Measurements from ENCODE around the gene PTGES3. TPM values are rescaled to one million over a fixed set of nuclear protein-coding genes. Genes with fewer than 3 reads are reported as not detected.
A peak's percentile ranks its signal among the peaks of the same experiment; 100 is the strongest.

PTGES3 gene
- total RNA-seq (2014; rRNA removed; shearing (Covaris generic)) = 334 and 453 TPM in 2 replicates
- polyA plus RNA-seq (2016; fragmentation: Nextera tagmentation; extraction: Ambion mirVana) = 391 and 442 TPM in 2 replicates
- long read RNA-seq, transcript PTGES3-201 (8 exons, 1,920 nt) = major isoform, 607 of 704 reads
- long read RNA-seq, transcript PTGES3-202 (7 exons, 1,547 nt) = minor isoform, 20 of 704 reads
- long read RNA-seq, partial matches to known transcripts = 27 of 704 reads
- long read RNA-seq, other reads (novel, unspliced or antisense) = 44 of 704 reads

DNA sequence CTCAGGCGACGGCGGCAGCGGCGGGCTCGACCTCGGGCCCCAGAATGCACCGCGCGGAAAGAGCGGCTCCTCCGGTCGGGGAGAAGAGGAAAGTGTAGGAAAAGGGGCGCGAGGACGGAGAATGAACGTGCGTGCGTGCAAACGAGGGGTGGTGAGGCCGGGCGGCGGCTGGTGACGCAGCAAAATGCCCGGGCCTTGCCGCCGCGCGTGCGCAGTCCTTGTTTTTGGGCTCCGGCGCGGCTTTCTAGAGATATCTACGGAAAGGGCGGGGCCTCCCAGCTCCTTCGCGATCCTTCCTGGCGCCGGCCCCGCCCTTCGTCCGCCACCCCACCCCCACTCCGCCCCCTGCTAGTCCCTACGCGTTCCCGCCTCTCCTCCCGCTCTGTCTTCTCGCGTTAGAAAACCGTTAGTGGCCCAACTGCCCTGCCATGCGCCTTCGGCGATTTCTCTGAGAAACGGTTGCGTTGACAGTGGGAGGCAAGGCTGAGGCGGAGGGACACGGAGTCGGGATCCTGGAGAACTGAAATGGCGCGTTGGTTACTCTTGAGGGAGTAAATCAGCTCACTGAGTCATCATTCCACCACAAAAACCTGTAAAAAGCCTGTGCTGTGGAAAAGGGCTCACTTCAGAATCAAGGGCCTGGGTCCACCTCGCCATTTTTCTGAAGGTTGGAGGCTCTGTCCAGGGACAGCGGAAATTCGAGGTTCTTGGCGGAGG, at the start of gene PTGES3:
Gene PTGES3 (minus strand): TSS at position 156 of the 717 bp plus-strand sequence. CDS start 285 bp downstream, outside the sequence.
- TF ChIP-seq STAT1 (IDR thresholded peaks at IDR 0.05; ENCODE audit: unreplicated experiment) (no peak), EZH2 (IDR thresholded peaks at IDR 0.05; ENCODE audit: low read depth, unreplicated experiment) (no peak), ZNF114 (CRISPR knock-in tag; IDR thresholded peaks at IDR 0.05) (no peak), POLR2AphosphoS5 (IDR thresholded peaks at IDR 0.05; ENCODE audit: low read depth) (peak; percentile 94), NANOG (IDR thresholded peaks at IDR 0.05; ENCODE audit: borderline replicate concordance) (no peak), CREB1 (CRISPR knock-in tag; IDR thresholded peaks at IDR 0.05; ENCODE audit: low read depth) (peak; percentile 92), EZH2phosphoT487 (IDR thresholded peaks at IDR 0.05; ENCODE audit: unreplicated experiment) (no peak), ZNF331 (CRISPR knock-in tag; IDR thresholded peaks at IDR 0.05; ENCODE audit: low read depth) (no peak), JUNB (IDR thresholded peaks at IDR 0.05; ENCODE audit: unreplicated experiment) (no peak)
- TF ChIP-seq, protein P1, sequence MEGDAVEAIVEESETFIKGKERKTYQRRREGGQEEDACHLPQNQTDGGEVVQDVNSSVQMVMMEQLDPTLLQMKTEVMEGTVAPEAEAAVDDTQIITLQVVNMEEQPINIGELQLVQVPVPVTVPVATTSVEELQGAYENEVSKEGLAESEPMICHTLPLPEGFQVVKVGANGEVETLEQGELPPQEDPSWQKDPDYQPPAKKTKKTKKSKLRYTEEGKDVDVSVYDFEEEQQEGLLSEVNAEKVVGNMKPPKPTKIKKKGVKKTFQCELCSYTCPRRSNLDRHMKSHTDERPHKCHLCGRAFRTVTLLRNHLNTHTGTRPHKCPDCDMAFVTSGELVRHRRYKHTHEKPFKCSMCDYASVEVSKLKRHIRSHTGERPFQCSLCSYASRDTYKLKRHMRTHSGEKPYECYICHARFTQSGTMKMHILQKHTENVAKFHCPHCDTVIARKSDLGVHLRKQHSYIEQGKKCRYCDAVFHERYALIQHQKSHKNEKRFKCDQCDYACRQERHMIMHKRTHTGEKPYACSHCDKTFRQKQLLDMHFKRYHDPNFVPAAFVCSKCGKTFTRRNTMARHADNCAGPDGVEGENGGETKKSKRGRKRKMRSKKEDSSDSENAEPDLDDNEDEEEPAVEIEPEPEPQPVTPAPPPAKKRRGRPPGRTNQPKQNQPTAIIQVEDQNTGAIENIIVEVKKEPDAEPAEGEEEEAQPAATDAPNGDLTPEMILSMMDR (conservative IDR thresholded peaks at IDR 0.05; ENCODE audit: low read depth in 2 of 2) = no peak
- TF ChIP-seq, protein P2, sequence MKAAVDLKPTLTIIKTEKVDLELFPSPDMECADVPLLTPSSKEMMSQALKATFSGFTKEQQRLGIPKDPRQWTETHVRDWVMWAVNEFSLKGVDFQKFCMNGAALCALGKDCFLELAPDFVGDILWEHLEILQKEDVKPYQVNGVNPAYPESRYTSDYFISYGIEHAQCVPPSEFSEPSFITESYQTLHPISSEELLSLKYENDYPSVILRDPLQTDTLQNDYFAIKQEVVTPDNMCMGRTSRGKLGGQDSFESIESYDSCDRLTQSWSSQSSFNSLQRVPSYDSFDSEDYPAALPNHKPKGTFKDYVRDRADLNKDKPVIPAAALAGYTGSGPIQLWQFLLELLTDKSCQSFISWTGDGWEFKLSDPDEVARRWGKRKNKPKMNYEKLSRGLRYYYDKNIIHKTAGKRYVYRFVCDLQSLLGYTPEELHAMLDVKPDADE (IDR thresholded peaks at IDR 0.05) = peak; percentile 57; the same call in 1 of the 2 replicates
- TF ChIP-seq, protein P3, sequence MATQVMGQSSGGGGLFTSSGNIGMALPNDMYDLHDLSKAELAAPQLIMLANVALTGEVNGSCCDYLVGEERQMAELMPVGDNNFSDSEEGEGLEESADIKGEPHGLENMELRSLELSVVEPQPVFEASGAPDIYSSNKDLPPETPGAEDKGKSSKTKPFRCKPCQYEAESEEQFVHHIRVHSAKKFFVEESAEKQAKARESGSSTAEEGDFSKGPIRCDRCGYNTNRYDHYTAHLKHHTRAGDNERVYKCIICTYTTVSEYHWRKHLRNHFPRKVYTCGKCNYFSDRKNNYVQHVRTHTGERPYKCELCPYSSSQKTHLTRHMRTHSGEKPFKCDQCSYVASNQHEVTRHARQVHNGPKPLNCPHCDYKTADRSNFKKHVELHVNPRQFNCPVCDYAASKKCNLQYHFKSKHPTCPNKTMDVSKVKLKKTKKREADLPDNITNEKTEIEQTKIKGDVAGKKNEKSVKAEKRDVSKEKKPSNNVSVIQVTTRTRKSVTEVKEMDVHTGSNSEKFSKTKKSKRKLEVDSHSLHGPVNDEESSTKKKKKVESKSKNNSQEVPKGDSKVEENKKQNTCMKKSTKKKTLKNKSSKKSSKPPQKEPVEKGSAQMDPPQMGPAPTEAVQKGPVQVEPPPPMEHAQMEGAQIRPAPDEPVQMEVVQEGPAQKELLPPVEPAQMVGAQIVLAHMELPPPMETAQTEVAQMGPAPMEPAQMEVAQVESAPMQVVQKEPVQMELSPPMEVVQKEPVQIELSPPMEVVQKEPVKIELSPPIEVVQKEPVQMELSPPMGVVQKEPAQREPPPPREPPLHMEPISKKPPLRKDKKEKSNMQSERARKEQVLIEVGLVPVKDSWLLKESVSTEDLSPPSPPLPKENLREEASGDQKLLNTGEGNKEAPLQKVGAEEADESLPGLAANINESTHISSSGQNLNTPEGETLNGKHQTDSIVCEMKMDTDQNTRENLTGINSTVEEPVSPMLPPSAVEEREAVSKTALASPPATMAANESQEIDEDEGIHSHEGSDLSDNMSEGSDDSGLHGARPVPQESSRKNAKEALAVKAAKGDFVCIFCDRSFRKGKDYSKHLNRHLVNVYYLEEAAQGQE (IDR thresholded peaks at IDR 0.05; ENCODE audit: unreplicated experiment) = no peak
- TF ChIP-seq, protein P4, sequence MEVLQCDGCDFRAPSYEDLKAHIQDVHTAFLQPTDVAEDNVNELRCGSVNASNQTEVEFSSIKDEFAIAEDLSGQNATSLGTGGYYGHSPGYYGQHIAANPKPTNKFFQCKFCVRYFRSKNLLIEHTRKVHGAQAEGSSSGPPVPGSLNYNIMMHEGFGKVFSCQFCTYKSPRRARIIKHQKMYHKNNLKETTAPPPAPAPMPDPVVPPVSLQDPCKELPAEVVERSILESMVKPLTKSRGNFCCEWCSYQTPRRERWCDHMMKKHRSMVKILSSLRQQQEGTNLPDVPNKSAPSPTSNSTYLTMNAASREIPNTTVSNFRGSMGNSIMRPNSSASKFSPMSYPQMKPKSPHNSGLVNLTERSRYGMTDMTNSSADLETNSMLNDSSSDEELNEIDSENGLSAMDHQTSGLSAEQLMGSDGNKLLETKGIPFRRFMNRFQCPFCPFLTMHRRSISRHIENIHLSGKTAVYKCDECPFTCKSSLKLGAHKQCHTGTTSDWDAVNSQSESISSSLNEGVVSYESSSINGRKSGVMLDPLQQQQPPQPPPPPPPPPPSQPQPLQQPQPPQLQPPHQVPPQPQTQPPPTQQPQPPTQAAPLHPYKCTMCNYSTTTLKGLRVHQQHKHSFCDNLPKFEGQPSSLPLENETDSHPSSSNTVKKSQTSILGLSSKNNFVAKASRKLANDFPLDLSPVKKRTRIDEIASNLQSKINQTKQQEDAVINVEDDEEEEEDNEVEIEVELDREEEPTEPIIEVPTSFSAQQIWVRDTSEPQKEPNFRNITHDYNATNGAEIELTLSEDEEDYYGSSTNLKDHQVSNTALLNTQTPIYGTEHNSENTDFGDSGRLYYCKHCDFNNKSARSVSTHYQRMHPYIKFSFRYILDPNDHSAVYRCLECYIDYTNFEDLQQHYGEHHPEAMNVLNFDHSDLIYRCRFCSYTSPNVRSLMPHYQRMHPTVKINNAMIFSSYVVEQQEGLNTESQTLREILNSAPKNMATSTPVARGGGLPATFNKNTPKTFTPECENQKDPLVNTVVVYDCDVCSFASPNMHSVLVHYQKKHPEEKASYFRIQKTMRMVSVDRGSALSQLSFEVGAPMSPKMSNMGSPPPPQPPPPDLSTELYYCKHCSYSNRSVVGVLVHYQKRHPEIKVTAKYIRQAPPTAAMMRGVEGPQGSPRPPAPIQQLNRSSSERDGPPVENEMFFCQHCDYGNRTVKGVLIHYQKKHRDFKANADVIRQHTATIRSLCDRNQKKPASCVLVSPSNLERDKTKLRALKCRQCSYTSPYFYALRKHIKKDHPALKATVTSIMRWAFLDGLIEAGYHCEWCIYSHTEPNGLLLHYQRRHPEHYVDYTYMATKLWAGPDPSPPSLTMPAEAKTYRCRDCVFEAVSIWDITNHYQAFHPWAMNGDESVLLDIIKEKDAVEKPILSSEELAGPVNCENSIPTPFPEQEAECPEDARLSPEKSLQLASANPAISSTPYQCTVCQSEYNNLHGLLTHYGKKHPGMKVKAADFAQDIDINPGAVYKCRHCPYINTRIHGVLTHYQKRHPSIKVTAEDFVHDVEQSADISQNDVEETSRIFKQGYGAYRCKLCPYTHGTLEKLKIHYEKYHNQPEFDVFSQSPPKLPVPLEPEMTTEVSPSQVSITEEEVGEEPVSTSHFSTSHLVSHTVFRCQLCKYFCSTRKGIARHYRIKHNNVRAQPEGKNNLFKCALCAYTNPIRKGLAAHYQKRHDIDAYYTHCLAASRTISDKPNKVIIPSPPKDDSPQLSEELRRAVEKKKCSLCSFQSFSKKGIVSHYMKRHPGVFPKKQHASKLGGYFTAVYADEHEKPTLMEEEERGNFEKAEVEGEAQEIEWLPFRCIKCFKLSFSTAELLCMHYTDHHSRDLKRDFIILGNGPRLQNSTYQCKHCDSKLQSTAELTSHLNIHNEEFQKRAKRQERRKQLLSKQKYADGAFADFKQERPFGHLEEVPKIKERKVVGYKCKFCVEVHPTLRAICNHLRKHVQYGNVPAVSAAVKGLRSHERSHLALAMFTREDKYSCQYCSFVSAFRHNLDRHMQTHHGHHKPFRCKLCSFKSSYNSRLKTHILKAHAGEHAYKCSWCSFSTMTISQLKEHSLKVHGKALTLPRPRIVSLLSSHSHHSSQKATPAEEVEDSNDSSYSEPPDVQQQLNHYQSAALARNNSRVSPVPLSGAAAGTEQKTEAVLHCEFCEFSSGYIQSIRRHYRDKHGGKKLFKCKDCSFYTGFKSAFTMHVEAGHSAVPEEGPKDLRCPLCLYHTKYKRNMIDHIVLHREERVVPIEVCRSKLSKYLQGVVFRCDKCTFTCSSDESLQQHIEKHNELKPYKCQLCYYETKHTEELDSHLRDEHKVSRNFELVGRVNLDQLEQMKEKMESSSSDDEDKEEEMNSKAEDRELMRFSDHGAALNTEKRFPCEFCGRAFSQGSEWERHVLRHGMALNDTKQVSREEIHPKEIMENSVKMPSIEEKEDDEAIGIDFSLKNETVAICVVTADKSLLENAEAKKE (CRISPR knock-in tag; IDR thresholded peaks at IDR 0.05) = no peak
- Histone ChIP-seq H3K27me3 (ENCODE audit: insufficient read depth) (no peaks in the 10 kb centered on the region), H2AFZ (peak within 1 kb of the TSS; percentile 64; the same call in 1 of the 2 replicates), H3K36me3 (ENCODE audit: insufficient read depth) (peaks cover 3% of the 10 kb centered on the region; the same call in 1 of the 2 replicates), H3K27ac (ENCODE audit: low read depth) (peak within 1 kb of the TSS; percentile 100), H3K4me2 (peak within 1 kb of the TSS; percentile 94), H3K4me1 (ENCODE audit: insufficient read depth) (peaks cover 24% of the 10 kb centered on the region), H3K4me3 (peak within 1 kb of the TSS; percentile 98), H4K20me1 (replicated peaks; ENCODE audit: insufficient read depth) (peaks cover 32% of the 10 kb centered on the region), H3F3A (replicated peaks; ENCODE audit: low read depth) (peaks cover 25% of the 10 kb centered on the region), H3K79me2 (replicated peaks; ENCODE audit: insufficient read depth) (peaks cover 51% of the 10 kb centered on the region), H3K9me2 (ENCODE audit: insufficient read depth) (no peaks in the 10 kb centered on the region)
- DNase-seq (ENCODE audit: low spot score) (peak; percentile 99), ATAC-seq (peak; percentile 78)
- peak within 1 kb of the TSS; percentile 100 for H3K4me3 Mint-ChIP-seq
- H3K4me1 Mint-ChIP-seq = peaks cover 17% of the 10 kb centered on the region
- peaks cover 28% of the 10 kb centered on the region for H3K27me3 Mint-ChIP-seq (ENCODE audit: insufficient read depth, low read depth, poor library complexity)
- peaks cover 38% of the 10 kb centered on the region for H3K36me3 Mint-ChIP-seq (ENCODE audit: low read depth)
- peaks cover 3% of the 10 kb centered on the region; the same call in 1 of the 3 replicates for H3K9me3 Mint-ChIP-seq
- H3K27ac Mint-ChIP-seq = peak within 1 kb of the TSS; percentile 99

Data from GM23338 (cell line).